ENCODE results near the gene CTNND2. TPM values are rescaled to one million over a fixed set of nuclear protein-coding genes. Genes with fewer than 3 reads are reported as not detected.

The CTNND2 gene
- total and polyA plus RNA-seq, 4 donors = 0.05 to 0.50 (median 0.27) TPM

GRCh38 chr5:11180890-11181289 is 723.4 kb downstream of the CTNND2 start:
- DNase-seq (ENCODE audit: low spot score) = no peak
- Histone ChIP-seq H3K9me3 (ENCODE audit: control insufficient read depth in 4 of 4, low read length in 3 of 4) (no peaks in the 10 kb centered on the region), H3K36me3 (ENCODE audit: control insufficient read depth in 4 of 4, insufficient read depth in 3 of 4, low read depth in 1 of 4, low read length in 3 of 4) (no peaks in the 10 kb centered on the region), H3K9ac (ENCODE audit: low read depth in 1 of 2, low read length in 2 of 2) (no peak overlapping the region), H3K27ac (ENCODE audit: low read depth in 1 of 2, low read length in 2 of 2) (no peak overlapping the region), H3K4me1 (ENCODE audit: control insufficient read depth in 4 of 4, insufficient read depth in 4 of 4, low read length in 3 of 4) (no peaks in the 10 kb centered on the region), H3K27me3 (ENCODE audit: control insufficient read depth in 4 of 4, insufficient read depth in 4 of 4, low read length in 3 of 4) (peaks cover 0 to 3% (median 0%) of the 10 kb centered on the region in 4 donors), H3K4me3 (ENCODE audit: low read depth in 1 of 3, low read length in 3 of 3) (no peak overlapping the region)
- WGBS = 93% methylated on average over 6 of the region's 6 CpGs
- TF ChIP-seq GABPA (IDR thresholded peaks at IDR 0.05 in 1 of 2, conservative IDR thresholded peaks at IDR 0.05 in 1 of 2) (no peak), JUND (IDR thresholded peaks at IDR 0.05) (no peak), HNF4G (IDR thresholded peaks at IDR 0.05) (no peak), NR2F2 (IDR thresholded peaks at IDR 0.05) (no peak)

- H3K9me3 ChIP-seq (ENCODE audit: control insufficient read depth in 4 of 4, low read length in 3 of 4) = no peaks in the 10 kb centered on the region
- 97% methylated on average over 2 of the region's 2 CpGs for WGBS
- no peak overlapping the region for H3K9ac ChIP-seq (ENCODE audit: low read depth in 1 of 2, low read length in 2 of 2)
- H3K36me3 ChIP-seq (ENCODE audit: control insufficient read depth in 4 of 4, insufficient read depth in 3 of 4, low read depth in 1 of 4, low read length in 3 of 4) = no peaks in the 10 kb centered on the region
- no peak for DNase-seq (ENCODE audit: low spot score)
- no peak for TF ChIP-seq SP1 (IDR thresholded peaks at IDR 0.05)
- TF ChIP-seq CTCF (IDR thresholded peaks at IDR 0.05; ENCODE audit: low read depth, low read length, missing input control) = no peak
- no peak for TF ChIP-seq ZBTB33 (IDR thresholded peaks at IDR 0.05)
- TF ChIP-seq HNF4G (IDR thresholded peaks at IDR 0.05) = no peak
- TF ChIP-seq MAX (IDR thresholded peaks at IDR 0.05) = no peak
- TF ChIP-seq FOXA2 (IDR thresholded peaks at IDR 0.05) = no peak
- no peak overlapping the region for H3K4me3 ChIP-seq (ENCODE audit: low read depth in 1 of 3, low read length in 3 of 3)
- H3K4me1 ChIP-seq (ENCODE audit: control insufficient read depth in 4 of 4, insufficient read depth in 4 of 4, low read length in 3 of 4) = no peaks in the 10 kb centered on the region
- no peak overlapping the region for H3K27ac ChIP-seq (ENCODE audit: low read depth in 1 of 2, low read length in 2 of 2)
- H3K27me3 ChIP-seq (ENCODE audit: control insufficient read depth in 4 of 4, insufficient read depth in 4 of 4, low read length in 3 of 4) = peaks cover 0 to 4% (median 0%) of the 10 kb centered on the region in 4 donors
Observed at GRCh38 chr5:11177999-11178711, 726.1 kb downstream of the CTNND2 start.

GRCh38 chr5:11174591-11174990 is 729.7 kb downstream of the CTNND2 start:
- DNase-seq (ENCODE audit: low spot score) = no peak
- Histone ChIP-seq H3K27me3 (ENCODE audit: control insufficient read depth in 4 of 4, insufficient read depth in 4 of 4, low read length in 3 of 4) (peaks cover 0 to 8% (median 2%) of the 10 kb centered on the region in 4 donors), H3K27ac (ENCODE audit: low read depth in 1 of 2, low read length in 2 of 2) (no peak overlapping the region), H3K9me3 (ENCODE audit: control insufficient read depth in 4 of 4, low read length in 3 of 4) (no peaks in the 10 kb centered on the region), H3K36me3 (ENCODE audit: control insufficient read depth in 4 of 4, insufficient read depth in 3 of 4, low read depth in 1 of 4, low read length in 3 of 4) (no peaks in the 10 kb centered on the region), H3K9ac (ENCODE audit: low read depth in 1 of 2, low read length in 2 of 2) (no peak overlapping the region), H3K4me1 (ENCODE audit: control insufficient read depth in 4 of 4, insufficient read depth in 4 of 4, low read length in 3 of 4) (no peaks in the 10 kb centered on the region), H3K4me3 (ENCODE audit: low read depth in 1 of 3, low read length in 3 of 3) (no peak overlapping the region)
- WGBS = 79% methylated on average over 7 of the region's 7 CpGs
- TF ChIP-seq YY1 (IDR thresholded peaks at IDR 0.05) = no peak
- no peak for TF ChIP-seq HNF4G (IDR thresholded peaks at IDR 0.05)
- TF ChIP-seq EGR1 (IDR thresholded peaks at IDR 0.05; ENCODE audit: low read depth in 2 of 2) = no peak
- no peak for TF ChIP-seq SP1 (IDR thresholded peaks at IDR 0.05)
- TF ChIP-seq ZBTB33 (IDR thresholded peaks at IDR 0.05) = no peak
- TF ChIP-seq RAD21 (IDR thresholded peaks at IDR 0.05) = no peak
- TF ChIP-seq HNF4A (conservative IDR thresholded peaks at IDR 0.05) = no peak
- no peak for TF ChIP-seq MAX (IDR thresholded peaks at IDR 0.05)
- no peak for TF ChIP-seq ATF3 (IDR thresholded peaks at IDR 0.05)
- no peak for TF ChIP-seq GABPA (IDR thresholded peaks at IDR 0.05 in 1 of 2, conservative IDR thresholded peaks at IDR 0.05 in 1 of 2)
- TF ChIP-seq REST (IDR thresholded peaks at IDR 0.05) = no peak
- TF ChIP-seq FOXA2 (IDR thresholded peaks at IDR 0.05) = no peak
- TF ChIP-seq JUND (IDR thresholded peaks at IDR 0.05) = no peak
